Omental fat pad (tissue), 4 donors: ENCODE data around the gene HIC1. TPM values are rescaled to one million over a fixed set of nuclear protein-coding genes. Genes with fewer than 3 reads are reported as not detected.
A peak's percentile ranks its signal among the peaks of the same experiment; 100 is the strongest.

Experiments used
- ATAC-seq: fragments of 150-250 bp; one replicate; pipeline ENCODE4 v1.9.1; 2016; ENCODE audit warnings: mild to moderate bottlenecking, moderate library complexity; ENCODE audit not compliant: low FRiP score
- DNase-seq: peaks from one replicate; pipeline ENCODE4 v3.0.0-alpha.2; 2019; ENCODE audit warnings: low spot score
- CTCF ChIP-seq, 3 donors: fragments of 450-650 bp; IDR thresholded peaks; one replicate each; pipeline ENCODE4 v1.5.1; 2016 to 2017; ENCODE audit warnings: antibody characterized with exemption in 3 of 3, mild to moderate bottlenecking in 3 of 3, moderate library complexity in 2 of 3
- small RNA-seq: library from RNA; depleted of rRNA; stranded (forward); fragments of <200 nt; gene quantifications from one replicate; pipeline ENCODE3, GENCODE V24; 2016
- total RNA-seq, 4 donors: library from RNA; depleted of rRNA; stranded (reverse); fragments of >200 nt; gene quantifications; one replicate each; pipeline ENCODE4 v1.1.0, GENCODE V29; 2016

HIC1 gene
- total RNA-seq, 4 donors from 2014 or later, result 9.9 to 63.8 (median 37.3) TPM

DNA sequence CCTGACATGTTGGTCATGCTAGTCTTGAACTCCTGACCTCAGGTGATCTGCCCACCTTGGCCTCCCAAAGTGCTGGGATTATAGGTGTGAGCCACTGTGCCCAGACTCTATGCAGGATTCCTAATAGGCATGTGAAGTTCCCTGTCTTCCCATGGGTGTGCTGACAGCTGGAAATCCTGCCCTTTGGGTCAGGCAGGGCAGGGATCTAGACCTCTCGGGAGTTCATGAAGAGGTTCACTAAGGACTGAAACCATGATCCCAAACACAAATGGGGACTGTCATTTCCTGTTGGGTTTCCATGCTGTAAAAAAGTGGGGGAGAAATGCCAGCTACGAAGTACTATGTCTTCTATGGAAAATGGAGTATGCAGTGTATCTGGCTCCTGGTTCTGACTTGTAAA is 52.1 kb downstream of the HIC1 start:
- DNase-seq (no peak), ATAC-seq (no peak)
- TF ChIP-seq CTCF (IDR thresholded peaks at IDR 0.05), result no peak

DNA sequence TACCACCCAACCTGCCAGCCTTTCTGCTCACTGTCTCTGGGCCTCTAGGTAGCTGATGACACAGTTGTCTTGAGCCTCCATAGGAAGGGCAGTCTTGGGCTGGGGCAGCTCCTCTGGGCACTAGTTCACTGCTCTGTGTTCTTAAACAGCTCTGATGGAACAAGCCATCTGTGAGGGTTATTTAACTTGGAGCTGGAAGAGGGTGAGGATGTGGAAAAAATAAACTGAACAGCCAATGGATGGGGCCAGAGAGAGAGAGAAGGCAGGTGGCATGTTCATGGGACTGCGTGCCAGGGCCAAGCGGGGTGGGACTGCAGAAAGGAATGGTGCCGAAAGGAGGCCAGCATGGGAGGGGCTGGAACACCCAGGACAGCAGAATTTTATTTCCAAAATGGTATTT is 52.6 kb downstream of the HIC1 start:
- ATAC-seq (no peak), DNase-seq (no peak)
- TF ChIP-seq CTCF (IDR thresholded peaks at IDR 0.05), result no peak

GRCh38 chr17:2108170-2108569 is 53.3 kb downstream of the HIC1 start:
- TF ChIP-seq CTCF (IDR thresholded peaks at IDR 0.05), result no peak
- DNase-seq, result no peak
- ATAC-seq, result no peak

GRCh38 chr17:2110436-2110835 is 55.5 kb downstream of the HIC1 start:
- TF ChIP-seq CTCF (IDR thresholded peaks at IDR 0.05), result no peak
- ATAC-seq, result no peak
- DNase-seq, result no peak

DNA sequence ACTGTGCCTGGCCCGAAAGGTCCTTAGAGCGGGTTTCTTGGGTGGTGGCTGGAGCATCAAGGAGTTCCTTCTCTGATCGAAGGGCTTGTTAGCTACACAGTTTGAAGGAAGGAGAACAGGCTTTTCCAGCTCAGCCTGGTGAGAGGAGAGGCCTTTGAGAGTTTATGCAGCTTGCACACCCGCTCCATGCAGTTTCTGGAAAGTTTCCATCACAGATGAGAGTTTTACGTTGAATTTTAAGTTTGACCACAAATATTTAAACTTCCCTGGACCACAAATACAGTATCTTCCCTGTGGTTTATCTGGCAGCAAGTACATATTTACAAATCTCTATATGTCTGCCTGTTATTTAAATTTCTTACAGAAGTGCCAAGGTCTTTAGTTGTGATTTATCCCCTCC is 56.8 kb downstream of the HIC1 start:
- TF ChIP-seq CTCF (IDR thresholded peaks at IDR 0.05), result no peak
- ATAC-seq, result no peak
- no peak for DNase-seq

Small RNA genes lying within 50 kb of the gene (small RNA-seq; reads per million reads assigned to genes)
- gene AC090617.6 (not detected), gene AC090617.9 (not detected), gene MIR132 (30.2 reads per million, percentile 94 among the genes with 10 or more reads in this experiment), gene MIR212 (17.3 reads per million, percentile 92 among the genes with 10 or more reads in this experiment), gene OVCA2 (not detected)

Other genes with a start within 250 kb of the HIC1 start
- gene SMYD4, start 225.2 kb upstream of the HIC1 start, total RNA-seq, result 10 to 100 TPM in 3 of 4 donors, 1 to 10 TPM in 1; 9.1 to 28.2 (median 20.3) TPM
- gene RPA1, start 225.1 kb upstream of the HIC1 start, total RNA-seq, result 10 to 100 TPM; 22.8 to 31.4 (median 24.1) TPM
- 1 to 10 TPM; 4.5 to 5.2 (median 4.6) TPM for gene RTN4RL1, start 29.8 kb upstream of the HIC1 start, total RNA-seq
- 10 to 100 TPM; 36.8 to 53.1 (median 37.6) TPM for gene DPH1, start 24.9 kb upstream of the HIC1 start, total RNA-seq
- 10 to 100 TPM; 21.1 to 30.4 (median 26.2) TPM for gene OVCA2, start 13.1 kb upstream of the HIC1 start, total RNA-seq
- gene SMG6, start 248.7 kb downstream of the HIC1 start, total RNA-seq, result 10 to 100 TPM; 19.1 to 36.1 (median 25.1) TPM
- 10 to 100 TPM in 1 of 4 donors, 1 to 10 TPM in 3; 5.0 to 14.9 (median 7.2) TPM for gene SRR, start 248.8 kb downstream of the HIC1 start, total RNA-seq